Endometrial microvascular endothelial cells (primary cell): Measurements from ENCODE around the gene MORC2. TPM values are rescaled to one million over a fixed set of nuclear protein-coding genes. Genes with fewer than 3 reads are reported as not detected.

Experiments
- in situ Hi-C: cut with HindIII; loops from 2 replicates; pipeline ENCODE4 v1.10.0; 2017; ENCODE audit warnings: low sequenced_read_pairs, low pct_unique_long_range_greater_than_20kb; ENCODE audit errors: inconsistent ontology term
- total RNA-seq: library from RNA; depleted of rRNA; stranded (reverse); fragments of >200 nt; gene quantifications from one replicate; pipeline ENCODE4 v1.2.3, GENCODE V29; 2015; ENCODE audit errors: inconsistent ontology term

MORC2 gene
- total RNA-seq, 1 donor from 2014 or later = 9.5 TPM

- in situ Hi-C loops = no loop called here
These were observed 89.2 kb downstream of the MORC2 start for GRCh38 chr22:30879415-30879797.

DNA sequence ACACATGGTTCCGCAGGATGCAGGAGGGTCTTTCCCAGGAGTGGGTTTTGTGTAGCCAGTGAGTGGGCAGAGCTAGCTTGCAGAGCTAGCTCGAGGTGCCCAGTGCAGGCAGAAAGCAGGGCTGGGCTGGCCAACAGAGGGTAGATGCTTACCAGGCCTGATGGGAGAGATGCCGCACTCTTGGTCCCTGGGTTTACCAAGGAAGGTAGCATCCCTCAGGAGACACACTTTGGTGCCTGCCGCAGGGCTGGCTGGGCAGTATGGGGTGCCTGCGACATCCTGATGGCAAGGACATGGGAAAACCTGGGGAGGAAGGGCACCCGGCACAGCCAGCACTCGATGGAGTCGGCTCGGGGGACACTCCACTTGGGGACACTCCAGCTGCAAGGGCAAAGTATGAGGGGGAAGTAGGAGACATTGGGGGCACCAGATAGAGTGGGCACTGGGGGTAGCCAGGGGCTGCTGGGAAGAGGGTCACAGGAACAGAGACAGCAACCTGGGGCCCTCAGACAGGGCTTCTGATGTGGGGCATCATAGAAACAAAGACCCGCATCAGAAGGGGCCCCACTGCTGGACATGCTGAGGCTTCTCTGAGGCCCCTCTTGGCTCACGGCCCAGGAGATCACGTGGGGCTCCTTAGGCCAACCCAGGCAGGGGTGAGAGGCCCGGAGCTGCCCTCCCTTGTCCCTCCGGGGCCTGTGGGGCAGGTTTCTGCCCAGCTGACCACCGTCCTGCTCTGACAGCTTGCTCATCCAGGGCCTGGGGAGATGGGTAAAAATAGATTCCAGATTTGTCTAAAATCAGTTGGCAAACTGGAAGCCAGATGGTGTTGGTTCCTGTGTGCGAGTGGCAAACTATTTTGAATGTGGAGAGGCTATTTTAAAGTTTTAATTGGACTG lies 89.8 kb downstream of the MORC2 start:
- in situ Hi-C loops = no loop called here

DNA sequence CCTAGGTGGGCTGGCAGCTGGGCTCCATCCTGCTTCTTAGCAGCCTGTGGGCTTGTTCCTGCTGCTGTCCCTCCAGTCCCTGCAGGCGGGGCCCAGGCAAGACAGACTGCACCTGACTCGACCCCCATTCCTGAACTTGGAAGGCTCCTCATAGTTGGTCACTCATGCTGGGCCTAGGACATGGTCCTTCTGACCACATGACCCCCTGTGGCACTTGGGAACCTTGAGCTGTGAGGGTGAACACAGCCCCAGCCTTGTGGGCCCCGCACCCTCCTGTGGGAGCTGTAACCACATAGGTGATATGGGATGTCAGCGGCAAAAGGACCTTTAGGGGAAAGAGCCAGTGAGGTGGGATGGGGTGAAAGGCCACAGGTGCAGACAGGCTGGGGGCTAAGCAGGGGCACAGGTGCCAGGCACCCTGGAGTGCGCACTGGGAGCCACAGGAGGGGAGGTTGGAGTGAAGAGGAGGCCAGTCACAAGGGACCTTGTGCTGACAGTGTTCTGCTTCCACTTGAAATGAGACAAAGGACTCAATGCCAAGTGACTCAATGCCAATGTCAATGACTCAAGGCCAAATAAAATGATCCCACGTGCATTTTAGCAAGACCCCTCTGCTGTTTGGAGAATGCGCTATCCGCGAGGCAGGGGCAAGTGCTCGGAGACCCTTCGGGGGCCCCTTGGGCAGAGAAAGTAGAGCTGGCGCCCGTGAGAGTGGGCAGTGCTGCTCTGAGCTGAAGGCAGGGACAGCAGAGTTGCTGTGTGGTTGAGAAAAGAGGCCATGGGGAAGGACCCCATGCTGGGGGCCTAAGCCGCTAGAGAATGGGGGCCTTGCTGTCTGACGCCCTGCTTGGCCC lies 90.7 kb downstream of the MORC2 start:
- in situ Hi-C loops = no loop called here

- in situ Hi-C loops = no loop called here
These were observed 91.5 kb downstream of the MORC2 start for GRCh38 chr22:30876915-30877553.

GRCh38 chr22:30876221-30876751 lies 92.3 kb downstream of the MORC2 start:
- in situ Hi-C loops = no loop called here

- in situ Hi-C loops = no loop called here
These were observed 92.9 kb downstream of the MORC2 start for GRCh38 chr22:30875481-30876215.

Other genes starting within 250 kb of the MORC2 start
- 42.1 TPM for gene TUG1, start 491 bp upstream of the MORC2 start, total RNA-seq
- gene SMTN, start 112.5 kb upstream of the MORC2 start, total RNA-seq = 275 TPM
- 57.1 TPM for gene SELENOM, start 138.8 kb upstream of the MORC2 start, total RNA-seq
- gene INPP5J, start 154.2 kb upstream of the MORC2 start, total RNA-seq = 1.3 TPM
- not detected for gene PLA2G3, start 171.7 kb upstream of the MORC2 start, total RNA-seq
- 21.0 TPM for gene RNF185, start 191.4 kb upstream of the MORC2 start, total RNA-seq
- 45.4 TPM for gene LIMK2, start 243.5 kb upstream of the MORC2 start, total RNA-seq